HUDEP-2 (cell line): ENCODE measurements around the gene DHX38.

Source experiments
- DNase-seq, 76 experiments: peaks; one replicate each; lab custom pipeline; 2025; ENCODE audit not compliant: unreplicated experiment in 76 of 76; lab: John Stamatoyannopoulos, UW

DHX38 gene

GRCh38 chr16:72083778-72084404 is 9.8 kb upstream of the DHX38 start:
- DNase-seq, result no peak

GRCh38 chr16:72084445-72084844 is 9.2 kb upstream of the DHX38 start:
- no peak for DNase-seq

- DNase-seq, result no peak
Observed at GRCh38 chr16:72085002-72085401, 8.6 kb upstream of the DHX38 start.

DNA sequence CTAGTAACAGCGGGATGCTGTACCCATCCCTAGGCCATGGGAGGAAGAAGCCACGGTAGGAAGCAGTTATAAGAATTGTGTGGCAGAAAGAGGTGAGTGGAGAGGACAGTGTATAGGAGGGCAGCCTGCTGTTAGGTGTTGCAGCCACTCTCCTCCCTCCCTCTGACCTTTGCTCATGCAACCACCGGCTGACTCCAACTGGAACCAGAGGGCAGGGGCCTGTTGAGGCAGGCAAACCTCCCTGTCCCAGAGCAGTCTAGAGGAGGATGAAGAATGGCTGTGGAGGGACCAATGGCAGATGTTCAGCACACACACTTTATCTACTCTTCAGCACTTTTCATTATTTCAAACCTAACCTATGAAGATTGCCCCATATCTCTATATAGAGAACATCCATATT is 2.4 kb upstream of the DHX38 start:
- peak in 1 of 76 experiments; percentile 2 for DNase-seq

GRCh38 chr16:72092832-72093447 is 707 bp upstream of the DHX38 start:
- DNase-seq, result peak in 14 of 76 experiments; percentile 4 to 41 (median 8)

- DNase-seq, result peak in 27 of 76 experiments; percentile 1 to 63 (median 22)
Observed at GRCh38 chr16:72094266-72094610, 591 bp downstream of the DHX38 start.

DNA sequence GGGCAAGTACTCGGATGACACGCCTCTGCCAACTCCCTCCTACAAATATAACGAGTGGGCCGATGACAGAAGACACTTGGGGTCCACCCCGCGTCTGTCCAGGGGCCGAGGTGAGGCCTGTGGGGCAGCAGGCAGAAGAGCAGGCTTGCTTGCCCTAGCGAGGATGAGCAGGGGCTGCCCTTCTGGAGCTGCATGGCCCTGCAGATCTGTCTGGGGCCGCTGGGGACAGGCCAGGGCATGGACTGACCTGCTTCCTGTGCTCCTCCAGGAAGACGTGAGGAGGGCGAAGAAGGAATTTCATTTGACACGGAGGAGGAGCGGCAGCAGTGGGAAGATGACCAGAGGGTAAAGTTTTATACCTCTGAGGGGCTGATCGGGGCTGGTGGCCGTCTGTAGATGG is 5.3 kb downstream of the DHX38 start:
- no peak for DNase-seq

- DNase-seq, result peak in 62 of 76 experiments; percentile 1 to 74 (median 36)
Observed at GRCh38 chr16:72099377-72099818, 5.8 kb downstream of the DHX38 start.

- DNase-seq, result no peak
Observed at GRCh38 chr16:72101195-72101594, 7.5 kb downstream of the DHX38 start.

DNA sequence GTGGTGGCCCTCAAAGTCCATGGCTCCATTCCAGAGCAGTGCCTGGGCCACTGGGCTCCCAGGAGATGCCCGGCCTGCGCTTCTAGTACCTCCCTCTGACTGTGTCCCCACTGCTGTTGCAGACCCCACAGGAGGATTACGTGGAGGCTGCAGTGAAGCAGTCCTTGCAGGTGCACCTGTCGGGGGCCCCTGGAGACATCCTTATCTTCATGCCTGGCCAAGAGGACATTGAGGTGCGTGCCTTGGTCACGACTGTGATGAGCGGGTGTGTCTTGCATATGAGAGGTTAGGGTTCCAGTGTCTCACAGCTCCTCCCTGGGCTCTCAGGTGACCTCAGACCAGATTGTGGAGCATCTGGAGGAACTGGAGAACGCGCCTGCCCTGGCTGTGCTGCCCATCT is 11.3 kb downstream of the DHX38 start:
- DNase-seq, result no peak

- no peak for DNase-seq
Observed at GRCh38 chr16:72105978-72106377, 12.3 kb downstream of the DHX38 start.

GRCh38 chr16:72107371-72107770 is 13.7 kb downstream of the DHX38 start:
- no peak for DNase-seq

DNA sequence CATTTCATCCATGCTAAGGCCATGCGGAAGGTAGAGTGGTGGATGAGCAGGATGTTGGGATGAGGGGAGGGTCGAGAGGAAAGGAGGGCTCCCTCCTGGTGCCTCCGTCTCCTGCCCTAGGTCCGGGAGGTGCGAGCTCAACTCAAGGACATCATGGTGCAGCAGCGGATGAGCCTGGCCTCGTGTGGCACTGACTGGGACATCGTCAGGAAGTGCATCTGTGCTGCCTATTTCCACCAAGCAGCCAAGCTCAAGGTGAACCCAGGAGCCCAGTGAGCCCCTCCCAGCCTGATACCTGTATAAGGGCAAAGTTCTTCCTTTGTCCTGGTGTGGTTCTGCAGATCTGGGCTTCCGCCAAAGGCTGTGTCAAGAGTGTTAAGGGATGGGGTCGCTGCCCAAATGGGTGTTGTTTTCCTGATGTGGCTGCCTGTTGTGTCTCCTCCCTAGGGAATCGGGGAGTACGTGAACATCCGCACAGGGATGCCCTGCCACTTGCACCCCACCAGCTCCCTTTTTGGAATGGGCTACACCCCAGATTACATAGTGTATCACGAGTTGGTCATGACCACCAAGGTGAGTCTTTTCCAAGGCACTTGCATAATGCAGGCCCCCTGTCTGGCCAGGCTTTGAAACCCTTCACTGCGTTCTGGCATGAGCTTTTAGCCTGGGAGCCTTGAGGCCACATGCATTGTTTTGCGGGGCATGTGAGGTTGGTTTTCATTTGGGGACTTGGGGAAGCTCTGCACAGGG is 14.9 kb downstream of the DHX38 start:
- DNase-seq, result no peak

DNA sequence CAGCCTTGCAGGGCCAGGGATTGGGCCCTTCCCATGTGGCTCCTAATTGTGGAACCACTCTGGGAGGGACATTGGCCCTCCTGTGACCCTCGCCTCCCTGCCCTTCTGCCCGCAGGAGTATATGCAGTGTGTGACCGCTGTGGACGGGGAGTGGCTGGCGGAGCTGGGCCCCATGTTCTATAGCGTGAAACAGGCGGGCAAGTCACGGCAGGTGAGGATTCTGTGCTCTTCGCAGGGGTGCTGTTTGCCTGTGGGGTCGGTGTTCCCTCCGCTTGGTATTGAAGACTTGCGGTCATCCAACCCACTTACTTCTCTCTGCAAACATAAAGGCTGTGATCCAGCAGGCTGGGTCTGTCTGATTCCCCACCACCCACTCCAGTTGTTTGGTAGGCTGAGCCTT is 15.7 kb downstream of the DHX38 start:
- DNase-seq, result no peak

- no peak for DNase-seq
Observed at GRCh38 chr16:72109966-72110530, 16.4 kb downstream of the DHX38 start.

GRCh38 chr16:72110662-72111615 is 17.3 kb downstream of the DHX38 start:
- no peak for DNase-seq

DNA sequence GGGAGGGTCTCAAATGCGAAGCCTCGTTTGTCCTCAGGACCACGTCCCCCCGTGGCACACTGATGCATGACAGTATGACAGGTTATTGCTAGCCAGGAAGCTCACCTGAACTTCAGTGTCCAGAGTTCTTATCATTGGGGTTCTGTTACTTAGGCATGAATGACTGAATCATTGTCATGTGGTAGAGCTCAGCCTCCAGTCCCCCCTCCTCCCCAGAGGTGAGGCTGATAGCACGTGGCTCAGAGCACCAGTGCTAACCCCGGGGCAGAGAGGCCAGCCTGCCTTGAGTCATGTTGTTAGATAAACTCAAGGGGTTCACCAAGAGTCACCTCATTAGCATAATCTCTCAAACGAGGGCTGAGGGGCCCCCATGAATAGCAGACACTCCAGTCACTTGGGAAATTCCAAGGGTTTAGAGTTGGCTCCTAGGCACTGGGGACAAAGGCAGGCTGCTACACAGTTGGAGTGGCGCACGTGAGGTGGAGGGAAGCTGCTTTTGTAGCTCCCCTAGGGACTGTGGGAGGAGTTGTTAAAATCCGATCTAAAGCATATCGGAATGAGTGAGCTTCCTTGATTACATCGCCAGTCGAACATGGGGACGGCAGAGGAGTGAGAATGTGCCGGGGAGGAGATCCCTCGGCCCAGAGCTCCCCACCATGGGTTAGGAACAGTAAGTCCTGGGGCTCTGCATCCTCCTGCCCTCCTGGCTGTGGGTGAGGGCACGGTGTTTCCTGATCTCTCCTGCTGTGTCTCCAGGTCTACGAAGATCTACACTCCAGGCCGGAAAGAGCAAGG is 18.2 kb downstream of the DHX38 start:
- peak in 14 of 76 experiments; percentile 4 to 31 (median 16) for DNase-seq

DNA sequence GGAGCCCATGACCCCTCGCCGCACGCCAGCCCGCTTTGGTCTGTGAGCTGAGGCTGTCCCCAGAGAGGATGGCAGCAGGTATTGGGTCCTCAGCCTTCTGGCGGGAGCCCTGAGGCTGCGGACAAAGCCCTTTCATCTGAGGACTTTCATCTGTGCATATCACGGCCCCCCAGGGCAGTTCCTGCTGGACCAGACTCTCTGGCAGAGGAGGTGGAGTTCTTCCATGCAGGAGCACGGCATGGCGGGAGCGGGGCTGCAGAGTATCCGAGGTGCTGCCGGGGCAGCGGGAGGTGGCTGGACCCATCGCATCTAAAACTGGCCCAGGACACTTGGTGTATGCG is 18.8 kb downstream of the DHX38 start:
- DNase-seq, result no peak

- no peak for DNase-seq
Observed at GRCh38 chr16:72112906-72113615, 19.4 kb downstream of the DHX38 start.
